Spinal cord (tissue), 10 donors: ENCODE results near the gene MTURN. TPM values are rescaled to one million over a fixed set of nuclear protein-coding genes. Genes with fewer than 3 reads are reported as not detected.

Source experiments
- DNase-seq, 6 donors: peaks; one replicate each; pipeline versions ENCODE4 v3.0.0 to v3.0.0-alpha.2; 2013 to 2015; ENCODE audit warnings: low spot score in 6 of 6, low read depth in 4 of 6
- H3K27ac ChIP-seq: one replicate; pipeline ENCODE4 v1.5.1; 2013; ENCODE audit warnings: low read depth, low read length, control low read depth
- H3K27me3 ChIP-seq: one replicate; pipeline ENCODE4 v1.6.1; 2013; ENCODE audit warnings: low read length; ENCODE audit not compliant: control insufficient read depth, insufficient read depth
- H3K36me3 ChIP-seq: one replicate; pipeline ENCODE4 v1.6.1; 2013; ENCODE audit warnings: low read length; ENCODE audit not compliant: control insufficient read depth, insufficient read depth
- H3K4me1 ChIP-seq: one replicate; pipeline ENCODE4 v1.6.1; 2013; ENCODE audit warnings: low read length; ENCODE audit not compliant: control insufficient read depth, insufficient read depth
- H3K4me3 ChIP-seq: one replicate; pipeline ENCODE4 v1.5.1; 2013; ENCODE audit warnings: low read depth, low read length, control low read depth
- H3K9me3 ChIP-seq: one replicate; pipeline ENCODE4 v1.6.1; 2013; ENCODE audit warnings: low read length; ENCODE audit not compliant: control insufficient read depth, insufficient read depth
- WGBS: methylation state at CpG from one replicate; pipeline ENCODE4 v1.1.5; 2013; ENCODE audit warnings: missing lambda C conversion rate; ENCODE audit not compliant: insufficient coverage; 5-methylcytosine and 5-hydroxymethylcytosine counted together
- polyA plus RNA-seq, 2 donors: library from polyadenylated mRNA; unstranded; fragments of 120-200 nt; gene quantifications; one replicate each; pipeline ENCODE4 v1.2.1, GENCODE V29; 2013; ENCODE audit not compliant: insufficient read length in 2 of 2
- total RNA-seq, 2 donors: library from RNA; depleted of rRNA in 1 of 2; stranded (reverse); fragments of 120-200 nt in 1 of 2; fragments of >200 nt in 1 of 2; gene quantifications; one replicate each; pipeline versions ENCODE4 v1.2.3 to v1.2.4, GENCODE V29; 2013 to 2014
- donor health status: healthy.

MTURN gene
- total and polyA plus RNA-seq, 4 donors, result 98.3 to 285 (median 194) TPM

DNA sequence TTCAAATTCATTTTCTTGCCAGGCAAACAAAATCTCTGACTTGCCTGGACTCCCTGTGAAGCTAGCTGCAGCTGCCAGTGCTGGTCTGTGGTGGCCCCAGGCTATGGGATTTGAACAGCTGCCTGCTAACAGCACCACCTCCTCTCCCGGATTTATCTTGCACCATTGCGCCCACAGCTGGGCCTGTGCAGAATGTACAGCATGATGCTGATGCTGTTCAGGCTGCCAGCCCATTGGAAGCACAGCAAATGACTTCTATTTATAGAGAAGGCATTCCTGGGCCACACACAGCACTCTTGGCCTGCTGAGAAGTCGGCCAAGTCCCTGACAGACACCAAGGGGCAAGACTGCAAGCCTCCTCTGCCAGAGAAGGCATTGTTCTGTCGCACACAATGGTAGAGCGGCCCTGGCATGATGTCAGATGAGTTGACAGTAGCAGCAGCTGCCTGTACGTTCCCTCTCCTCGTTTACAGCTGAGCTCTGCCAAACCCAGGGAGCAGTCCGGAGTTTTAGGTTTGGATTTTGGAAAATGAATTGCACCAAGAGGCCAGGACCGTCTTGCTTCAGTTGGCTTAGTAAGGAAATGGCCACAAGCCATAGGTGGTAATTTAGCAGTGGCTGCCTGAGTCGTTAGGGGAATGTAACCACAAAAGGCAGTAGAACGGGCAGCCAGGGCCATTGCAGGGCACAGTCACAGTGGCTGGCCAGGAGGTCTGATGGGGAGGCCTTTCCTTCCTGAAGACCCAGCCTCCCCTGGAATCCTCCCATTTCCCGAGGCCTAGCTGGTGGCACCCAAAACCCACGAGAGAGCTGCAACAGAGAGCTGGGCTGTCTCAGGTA lies 38.5 kb downstream of the MTURN start:
- Histone ChIP-seq H3K27me3 (no peaks in the 10 kb centered on the region), H3K4me1 (peaks cover 33% of the 10 kb centered on the region), H3K36me3 (no peaks in the 10 kb centered on the region), H3K9me3 (no peaks in the 10 kb centered on the region), H3K4me3 (no peak overlapping the region), H3K27ac (peak overlapping the region; percentile 60)
- WGBS, result 24% methylated on average over 12 of the region's 13 CpGs
- peak; percentile 67 to 95 (median 77) for DNase-seq

DNA sequence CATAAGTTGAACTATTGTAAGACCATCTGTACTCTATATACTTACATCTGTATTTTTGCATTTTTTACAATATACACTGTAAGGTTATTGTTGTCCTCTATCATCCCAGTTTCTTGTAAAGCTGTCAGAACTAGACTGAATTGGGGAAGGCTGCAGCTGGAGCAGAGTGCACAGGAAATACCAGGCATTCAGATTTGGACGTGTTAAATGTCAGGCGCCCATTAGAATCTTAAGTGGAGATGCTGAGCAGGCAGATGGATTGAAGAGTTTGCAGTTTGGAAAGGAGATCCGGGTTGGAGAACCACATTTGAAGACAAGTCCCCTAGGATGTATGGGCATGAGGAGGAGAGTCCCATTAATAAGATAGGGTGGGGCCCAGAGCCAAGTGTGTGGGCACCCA lies 40.4 kb downstream of the MTURN start:
- H3K4me1 ChIP-seq, result peaks cover 33% of the 10 kb centered on the region
- 45% methylated on average over 2 of the region's 3 CpGs for WGBS
- no peaks in the 10 kb centered on the region for H3K27me3 ChIP-seq
- no peak overlapping the region for H3K4me3 ChIP-seq
- peak in 1 of 6 donors; percentile 47 for DNase-seq
- no peak overlapping the region for H3K27ac ChIP-seq
- H3K36me3 ChIP-seq, result no peaks in the 10 kb centered on the region
- H3K9me3 ChIP-seq, result no peaks in the 10 kb centered on the region

DNA sequence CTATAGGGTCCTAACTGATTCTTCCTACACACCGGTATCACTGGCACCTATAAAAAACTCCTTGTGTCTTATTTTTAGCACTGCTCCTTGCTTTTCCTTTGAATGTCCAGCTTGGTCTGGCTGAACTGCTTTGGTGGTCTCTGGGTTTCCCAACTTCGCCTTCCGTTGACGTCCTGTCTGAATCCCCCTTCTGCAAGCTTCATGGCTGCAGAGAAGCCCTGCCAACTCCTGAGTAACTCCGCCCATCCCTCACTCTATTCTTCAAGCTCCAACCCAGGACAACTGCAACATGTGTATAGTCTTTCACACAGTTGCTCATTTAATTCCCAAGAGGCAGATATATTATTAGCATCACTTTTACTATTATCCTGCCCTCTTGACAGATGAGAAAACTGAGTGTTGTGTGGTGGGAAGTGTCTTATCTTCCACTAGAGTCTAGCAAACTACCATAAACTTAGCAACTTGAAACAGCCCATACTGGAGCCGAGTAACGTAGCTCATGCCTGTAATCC lies 40.9 kb downstream of the MTURN start:
- H3K4me3 ChIP-seq, result no peak overlapping the region
- H3K36me3 ChIP-seq, result no peaks in the 10 kb centered on the region
- H3K9me3 ChIP-seq, result no peaks in the 10 kb centered on the region
- DNase-seq, result no peak
- peaks cover 33% of the 10 kb centered on the region for H3K4me1 ChIP-seq
- no peak overlapping the region for H3K27ac ChIP-seq
- WGBS, result 86% methylated on average over 6 of the region's 7 CpGs
- H3K27me3 ChIP-seq, result no peaks in the 10 kb centered on the region

DNA sequence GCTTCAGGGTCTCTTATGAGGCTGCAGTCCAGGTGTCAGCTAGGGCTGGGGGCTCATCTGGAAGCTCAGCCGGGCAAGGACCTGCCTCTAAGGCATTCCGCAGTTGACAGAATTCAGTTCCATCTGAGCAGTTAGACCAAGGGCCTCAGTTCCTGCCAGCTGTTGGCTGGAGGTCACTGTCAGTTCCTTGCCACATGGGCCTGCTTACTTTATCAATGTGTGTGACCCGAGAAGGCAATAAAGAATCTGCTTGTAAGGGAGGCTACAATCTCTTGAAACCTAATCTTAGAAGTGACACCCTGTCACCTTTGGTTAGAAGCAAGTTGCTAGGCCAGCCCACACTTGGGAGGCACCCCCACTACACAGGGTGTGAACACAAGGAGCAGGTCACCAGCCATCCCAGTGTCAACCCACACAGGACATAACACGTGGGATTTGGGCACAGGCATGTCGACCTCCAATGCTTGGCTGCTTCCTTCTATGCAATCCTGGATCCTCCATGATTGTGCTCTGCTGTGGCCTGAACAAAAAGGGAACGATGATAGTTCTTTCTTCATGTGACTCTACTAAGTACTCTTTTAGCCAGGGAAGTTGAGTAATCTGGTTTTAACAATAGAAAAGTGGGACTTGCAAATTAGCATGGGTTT lies 41.8 kb downstream of the MTURN start:
- H3K27ac ChIP-seq, result no peak overlapping the region
- H3K4me3 ChIP-seq, result no peak overlapping the region
- 94% methylated on average over 3 of the region's 6 CpGs for WGBS
- no peaks in the 10 kb centered on the region for H3K9me3 ChIP-seq
- H3K36me3 ChIP-seq, result no peaks in the 10 kb centered on the region
- H3K4me1 ChIP-seq, result peaks cover 32% of the 10 kb centered on the region
- DNase-seq, result no peak
- no peaks in the 10 kb centered on the region for H3K27me3 ChIP-seq

DNA sequence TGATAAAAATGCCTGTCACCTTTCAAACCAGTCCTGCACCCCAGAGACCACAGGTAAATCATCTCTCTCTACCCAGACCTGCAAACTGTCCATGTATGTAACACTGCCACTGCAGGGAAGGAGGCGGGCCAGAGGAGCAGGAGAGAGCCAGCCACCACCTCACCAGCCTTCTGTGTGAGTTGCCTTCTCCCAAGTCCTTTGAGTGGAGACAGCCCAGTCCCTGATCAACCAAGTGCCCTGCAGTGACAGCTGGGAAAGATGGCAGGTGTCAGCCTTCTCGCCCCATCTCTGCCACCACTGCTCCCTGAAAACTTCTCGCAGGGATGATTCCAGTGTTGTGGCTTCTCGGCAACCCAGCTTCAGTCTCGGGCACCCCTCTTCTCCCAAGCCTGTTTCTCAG lies 42.4 kb downstream of the MTURN start:
- H3K27me3 ChIP-seq, result no peaks in the 10 kb centered on the region
- no peak overlapping the region for H3K4me3 ChIP-seq
- H3K4me1 ChIP-seq, result peaks cover 26% of the 10 kb centered on the region
- no peaks in the 10 kb centered on the region for H3K36me3 ChIP-seq
- 95% methylated on average over 5 of the region's 5 CpGs for WGBS
- H3K27ac ChIP-seq, result no peak overlapping the region
- no peak for DNase-seq
- no peaks in the 10 kb centered on the region for H3K9me3 ChIP-seq

DNA sequence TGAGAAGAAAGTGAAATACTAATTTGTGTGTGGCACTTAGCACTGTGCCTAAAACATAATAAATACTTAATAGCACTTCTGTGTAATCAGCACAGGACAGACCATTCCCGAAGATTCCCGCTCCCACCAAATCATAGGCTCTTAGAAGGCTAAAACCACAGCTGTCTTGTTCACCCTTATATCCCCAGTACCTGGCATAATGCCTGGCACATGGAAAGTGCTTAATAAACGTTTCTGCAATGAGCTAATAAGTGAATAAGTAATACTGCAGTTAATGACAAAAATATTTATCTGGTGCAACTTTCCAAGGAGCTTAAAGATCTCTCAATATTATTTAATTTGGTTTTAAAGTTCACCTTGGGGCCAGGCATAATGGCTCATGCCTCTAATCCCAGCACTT lies 43.2 kb downstream of the MTURN start:
- Histone ChIP-seq H3K27ac (no peak overlapping the region), H3K4me3 (no peak overlapping the region), H3K36me3 (no peaks in the 10 kb centered on the region), H3K4me1 (peaks cover 18% of the 10 kb centered on the region), H3K27me3 (no peaks in the 10 kb centered on the region), H3K9me3 (no peaks in the 10 kb centered on the region)
- peak in 1 of 6 donors; percentile 13 for DNase-seq
- 40% methylated on average over 1 of the region's 3 CpGs for WGBS

DNA sequence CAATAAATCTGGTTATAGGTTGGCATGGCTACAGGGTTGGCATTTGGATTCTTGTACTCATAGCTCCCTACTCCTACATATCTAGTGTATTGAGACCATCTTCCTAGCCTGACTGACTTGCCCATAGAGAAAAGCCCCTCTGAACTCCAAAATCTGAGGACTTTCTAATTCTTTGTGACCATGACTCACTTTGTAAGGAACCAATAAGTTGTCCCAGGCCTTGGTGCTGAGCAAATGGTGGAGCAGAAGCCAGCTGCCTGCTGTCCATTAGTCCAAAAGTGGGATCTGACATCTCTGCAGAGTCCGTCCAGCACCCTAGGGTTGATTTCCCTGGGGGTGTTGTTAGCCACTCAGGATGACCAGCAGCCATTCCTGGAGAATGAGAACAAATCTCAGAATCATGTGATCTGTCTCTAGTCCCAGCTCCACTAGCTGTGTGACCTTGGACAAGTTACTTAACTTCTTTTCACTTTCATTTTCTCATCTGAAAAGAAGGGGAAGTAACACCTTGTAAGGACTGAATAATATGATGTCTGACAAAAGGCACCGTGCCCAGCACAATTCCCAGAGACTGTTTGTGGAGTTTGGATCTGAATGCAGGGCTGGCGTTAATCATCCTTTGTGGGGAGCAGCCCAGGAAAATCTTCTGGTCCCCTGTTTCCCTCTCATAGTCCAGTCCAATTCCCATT lies 44.1 kb downstream of the MTURN start:
- H3K27me3 ChIP-seq, result no peaks in the 10 kb centered on the region
- DNase-seq, result no peak
- H3K4me3 ChIP-seq, result no peak overlapping the region
- no peaks in the 10 kb centered on the region for H3K36me3 ChIP-seq
- H3K9me3 ChIP-seq, result no peaks in the 10 kb centered on the region
- H3K4me1 ChIP-seq, result peaks cover 9% of the 10 kb centered on the region
- no peak overlapping the region for H3K27ac ChIP-seq
- WGBS, result 63% methylated on average over 3 of the region's 3 CpGs

DNA sequence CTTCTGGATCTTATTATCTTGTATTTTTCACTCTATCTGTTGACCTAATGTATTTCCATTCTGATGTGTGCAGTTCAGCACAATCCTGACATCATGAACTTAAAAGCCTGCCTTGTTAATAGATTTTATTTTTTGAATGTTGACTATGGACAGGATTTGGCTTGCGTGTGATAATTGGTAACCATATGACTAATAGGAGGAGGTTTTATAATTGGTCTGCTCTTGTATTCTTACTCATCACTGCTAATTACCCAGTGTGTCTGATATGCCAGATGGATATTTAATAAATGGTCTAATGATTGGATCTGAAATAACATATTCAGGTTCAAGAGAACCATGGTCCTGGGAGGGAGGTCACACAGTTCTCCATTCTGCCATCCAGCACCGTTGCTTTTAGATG lies 45.9 kb downstream of the MTURN start:
- DNase-seq, result no peak
- 67% methylated on average over 1 of the region's 2 CpGs for WGBS
- Histone ChIP-seq H3K9me3 (no peaks in the 10 kb centered on the region), H3K4me1 (no peaks in the 10 kb centered on the region), H3K27me3 (no peaks in the 10 kb centered on the region), H3K4me3 (no peak overlapping the region), H3K27ac (no peak overlapping the region), H3K36me3 (no peaks in the 10 kb centered on the region)

DNA sequence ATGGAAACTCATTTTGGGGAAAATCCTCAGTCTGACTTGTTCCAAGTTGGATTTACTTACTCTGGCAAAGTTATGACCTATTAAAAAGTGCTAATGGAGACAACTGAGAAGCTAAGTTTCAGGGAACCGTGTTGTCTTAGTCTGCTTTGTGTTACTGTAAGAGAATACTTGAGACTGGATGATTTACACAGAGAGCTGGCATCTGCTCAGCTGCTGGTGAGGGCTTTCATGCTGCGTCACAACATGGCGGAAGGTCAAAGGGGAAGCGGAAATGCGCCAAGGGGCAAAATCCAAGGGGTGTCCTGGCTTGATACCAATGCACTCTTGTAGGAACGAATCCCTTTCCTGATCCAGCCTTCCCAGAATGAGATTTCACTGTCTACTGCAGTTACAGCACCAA lies 46.4 kb downstream of the MTURN start:
- peak in 1 of 6 donors; percentile 63 for DNase-seq
- no peak overlapping the region for H3K27ac ChIP-seq
- no peak overlapping the region for H3K4me3 ChIP-seq
- no peaks in the 10 kb centered on the region for H3K27me3 ChIP-seq
- H3K36me3 ChIP-seq, result no peaks in the 10 kb centered on the region
- no peaks in the 10 kb centered on the region for H3K9me3 ChIP-seq
- no peaks in the 10 kb centered on the region for H3K4me1 ChIP-seq
- 52% methylated on average over 6 of the region's 6 CpGs for WGBS
